H9 (cell line): Measurements from ENCODE around the gene TMEM134. TPM values are rescaled to one million over a fixed set of nuclear protein-coding genes. Genes with fewer than 3 reads are reported as not detected.

Experiments
- DNase-seq: peaks from one replicate; pipeline ENCODE4 v3.0.0-alpha.2; 2017
- H2AFZ ChIP-seq: one replicate; pipeline ENCODE4 v1.6.1; 2013; ENCODE audit warnings: mild to moderate bottlenecking, low read length, control low read depth, moderate library complexity
- H2AK5ac ChIP-seq: 2 replicates; pipeline ENCODE4 v1.6.1; 2013; ENCODE audit warnings: low read length, control low read depth, mixed read lengths; ENCODE audit not compliant: insufficient read length
- H2BK120ac ChIP-seq: one replicate; pipeline ENCODE4 v1.6.1; 2013; ENCODE audit warnings: low read depth, mild to moderate bottlenecking, low read length, control low read depth, inconsistent platforms; ENCODE audit not compliant: poor library complexity, severe bottlenecking
- H2BK12ac ChIP-seq: 2 replicates; pipeline ENCODE4 v1.6.1; 2013; ENCODE audit warnings: low read length, control low read depth, mixed read lengths, low read depth; ENCODE audit not compliant: insufficient read length
- H2BK15ac ChIP-seq: 2 replicates; pipeline ENCODE4 v1.6.1; 2013; ENCODE audit warnings: low read depth, low read length, control low read depth
- H2BK20ac ChIP-seq: one replicate; pipeline ENCODE4 v1.6.1; 2013; ENCODE audit warnings: low read depth, mild to moderate bottlenecking, low read length, control low read depth, inconsistent platforms; ENCODE audit not compliant: poor library complexity, severe bottlenecking
- H2BK5ac ChIP-seq: 2 replicates; pipeline ENCODE4 v1.6.1; 2013; ENCODE audit warnings: low read length, control low read depth, mixed read lengths; ENCODE audit not compliant: insufficient read length
- H3K14ac ChIP-seq: 2 replicates; pipeline ENCODE4 v1.6.1; 2013; ENCODE audit warnings: low read length, control low read depth; ENCODE audit not compliant: insufficient read depth
- H3K18ac ChIP-seq: 2 replicates; pipeline ENCODE4 v1.6.1; 2013; ENCODE audit warnings: low read depth, mild to moderate bottlenecking, mixed read lengths, low read length, control low read depth; ENCODE audit not compliant: insufficient read length
- H3K23ac ChIP-seq: 2 replicates; pipeline ENCODE4 v1.6.1; 2013; ENCODE audit warnings: low read length, control low read depth, mixed read lengths, low read depth; ENCODE audit not compliant: insufficient read length
- H3K23me2 ChIP-seq: 2 replicates; pipeline ENCODE4 v1.6.1; 2013; ENCODE audit warnings: low read depth, mild to moderate bottlenecking, mixed read lengths, low read length, control low read depth; ENCODE audit not compliant: insufficient read length, poor library complexity, severe bottlenecking
- H3K27ac ChIP-seq: 2 replicates; pipeline ENCODE4 v1.5.1; 2013; ENCODE audit warnings: low read length, control low read depth, mixed read lengths, low read depth; ENCODE audit not compliant: insufficient read length
- H3K27me3 ChIP-seq: 2 replicates; pipeline ENCODE4 v1.6.1; 2013; ENCODE audit warnings: low read length, control low read depth, inconsistent platforms; ENCODE audit not compliant: insufficient read depth
- H3K4ac ChIP-seq: 2 replicates; pipeline ENCODE4 v1.6.1; 2013; ENCODE audit warnings: low read depth, mild to moderate bottlenecking, control low read depth, inconsistent platforms, low read length, moderate library complexity
- H3K4me1 ChIP-seq: 2 replicates; pipeline ENCODE4 v1.6.1; 2013; ENCODE audit warnings: low read length, control low read depth, inconsistent platforms; ENCODE audit not compliant: insufficient read depth
- H3K4me2 ChIP-seq: 2 replicates; pipeline ENCODE4 v1.6.1; 2013; ENCODE audit warnings: low read length, control low read depth, mixed read lengths; ENCODE audit not compliant: insufficient read length, insufficient read depth
- H3K56ac ChIP-seq: 2 replicates; pipeline ENCODE4 v1.6.1; 2013; ENCODE audit warnings: low read depth, mild to moderate bottlenecking, mixed read lengths, low read length, control low read depth; ENCODE audit not compliant: insufficient read length
- H3K79me1 ChIP-seq: 2 replicates; pipeline ENCODE4 v1.6.1; 2013; ENCODE audit warnings: low read depth, mild to moderate bottlenecking, moderate library complexity, low read length, control low read depth, inconsistent platforms; ENCODE audit not compliant: insufficient read depth, poor library complexity, severe bottlenecking
- H3K79me2 ChIP-seq: 2 replicates; pipeline ENCODE4 v1.6.1; 2013; ENCODE audit warnings: low read length, control low read depth, inconsistent platforms; ENCODE audit not compliant: insufficient read depth
- H3K9ac ChIP-seq: 2 replicates; pipeline ENCODE4 v1.6.1; 2013; ENCODE audit warnings: low read length, control low read depth, mixed read lengths; ENCODE audit not compliant: insufficient read length; ENCODE audit errors: extremely low read depth
- H3K9me3 ChIP-seq: one replicate; pipeline ENCODE4 v1.6.1; 2013; ENCODE audit warnings: low read depth, low read length, inconsistent platforms; ENCODE audit not compliant: control insufficient read depth
- H3T11ph ChIP-seq: one replicate; pipeline ENCODE4 v1.6.1; 2013; ENCODE audit warnings: mild to moderate bottlenecking, low read length, control low read depth, inconsistent platforms
- H4K20me1 ChIP-seq: one replicate; pipeline ENCODE4 v1.6.1; 2013; ENCODE audit not compliant: control insufficient read depth, insufficient read length, insufficient read depth
- H4K5ac ChIP-seq: 2 replicates; pipeline ENCODE4 v1.6.1; 2013; ENCODE audit warnings: low read depth, mild to moderate bottlenecking, mixed read lengths, low read length, control low read depth; ENCODE audit not compliant: insufficient read length
- H4K8ac ChIP-seq: replicated peaks from 2 replicates; pipeline ENCODE4 v1.6.1; 2013; ENCODE audit warnings: low read length, control low read depth, mixed read lengths, low read depth; ENCODE audit not compliant: insufficient read length
- H4K91ac ChIP-seq: 2 replicates; pipeline ENCODE4 v1.6.1; 2013; ENCODE audit warnings: low read depth, mild to moderate bottlenecking, moderate library complexity, mixed read lengths, low read length, control low read depth; ENCODE audit not compliant: insufficient read length
- H3K27ac Mint-ChIP-seq, 3 experiments: 2 replicates in 2 of 3; 3 replicates in 1 of 3; pipeline ENCODE4 v1.8.0; 2020 to 2021; ENCODE audit warnings: mixed read lengths in 3 of 3, mild to moderate bottlenecking in 1 of 3, moderate library complexity in 1 of 3
- H3K27me3 Mint-ChIP-seq: 2 replicates; pipeline ENCODE4 v1.8.0; 2021; ENCODE audit warnings: low read depth, mild to moderate bottlenecking, moderate library complexity, mixed read lengths
- H3K36me3 Mint-ChIP-seq, 3 experiments: 2 replicates in 2 of 3; 3 replicates in 1 of 3; pipeline ENCODE4 v1.8.0; 2020 to 2021; ENCODE audit warnings: low read depth in 3 of 3, mixed read lengths in 3 of 3; ENCODE audit not compliant: insufficient read depth in 1 of 3
- H3K4me1 Mint-ChIP-seq, 2 experiments: 2 replicates each; pipeline ENCODE4 v1.8.0; 2020; ENCODE audit warnings: mixed read lengths in 2 of 2
- H3K4me3 Mint-ChIP-seq, 2 experiments: 2 replicates in 1 of 2; 3 replicates in 1 of 2; pipeline ENCODE4 v1.8.0; 2020 to 2021; ENCODE audit warnings: mild to moderate bottlenecking in 2 of 2, mixed read lengths in 2 of 2, moderate library complexity in 1 of 2
- H3K9me3 Mint-ChIP-seq, 2 experiments: 2 replicates in 1 of 2; 3 replicates in 1 of 2; pipeline ENCODE4 v1.8.0; 2020; ENCODE audit warnings: mild to moderate bottlenecking in 2 of 2, mixed read lengths in 2 of 2, moderate library complexity in 1 of 2
- CTCF ChIP-seq: fragments of 200-600 bp; sonication (generic); conservative IDR thresholded peaks from 3 replicates; pipeline ENCODE4 v1.8.0; 2021; ENCODE audit warnings: antibody characterized with exemption, mild to moderate bottlenecking
- WGBS: extraction: QIAGEN DNeasy Blood & Tissue Kit; methylation state at CpG from one replicate; pipeline ENCODE4 v1.1.7; 2013; ENCODE audit warnings: missing lambda C conversion rate, low lambda C conversion rate, mixed read lengths; ENCODE audit not compliant: insufficient read length; ENCODE audit errors: extremely low coverage; 5-methylcytosine and 5-hydroxymethylcytosine counted together
- total RNA-seq: library from RNA; stranded (reverse); gene quantifications from 2 replicates; pipeline ENCODE4 v1.2.1, GENCODE V29; 2021

TMEM134 gene
- total RNA-seq, 1 experiment from 2014 or later = 53.6 TPM

GRCh38 chr11:67494371-67495233 is 25.6 kb upstream of the TMEM134 start:
- TF ChIP-seq CTCF = no peak
- Histone ChIP-seq H3K27me3 (no peaks in the 10 kb centered on the region), H3K23me2 (no peaks in the 10 kb centered on the region), H2AK5ac (no peak overlapping the region), H2AFZ (no peak overlapping the region), H2BK5ac (no peak overlapping the region), H3K14ac (no peak overlapping the region), H2BK120ac (no peak overlapping the region), H3K9ac (no peak overlapping the region), H4K5ac (no peak overlapping the region), H3K23ac (no peak overlapping the region), H3K9me3 (no peaks in the 10 kb centered on the region), H3K4me2 (no peak overlapping the region), H2BK12ac (no peak overlapping the region), H3K79me2 (no peaks in the 10 kb centered on the region), H3K4me1 (no peaks in the 10 kb centered on the region), H4K20me1 (no peaks in the 10 kb centered on the region), H4K91ac (no peak overlapping the region), H2BK20ac (no peak overlapping the region), H3K79me1 (no peaks in the 10 kb centered on the region), H3T11ph (no peak overlapping the region), H3K18ac (no peak overlapping the region), H3K27ac (no peak overlapping the region), H4K8ac (no peak overlapping the region), H3K56ac (no peak overlapping the region), H2BK15ac (no peak overlapping the region), H3K4ac (no peak overlapping the region)
- Mint-ChIP-seq H3K4me1 (no peaks in the 10 kb centered on the region), H3K27ac (no peak overlapping the region; a peak in 1 of 7 replicates), H3K27me3 (no peaks in the 10 kb centered on the region), H3K36me3 (peaks cover 2 to 32% (median 10%) of the 10 kb centered on the region in 3 experiments; a peak in 6 of 7 replicates), H3K4me3 (no peak overlapping the region), H3K9me3 (no peaks in the 10 kb centered on the region)
- whole genome bisulfite sequencing = no CpG with 5 or more reads among the region's 59 CpGs
- no peak for DNase-seq
